AG08395 (cell line): ENCODE measurements around the gene ASMTL.
"Not testable (repeated sequence)": the region's sequence is repeated elsewhere in the genome, so short reads cannot be mapped to it uniquely, and the experiment has no call there.

Experiments
- DNase-seq: peaks from one replicate; pipeline ENCODE4 v3.0.0; 2012; ENCODE audit warnings: mixed read lengths, low spot score

The ASMTL gene

DNA sequence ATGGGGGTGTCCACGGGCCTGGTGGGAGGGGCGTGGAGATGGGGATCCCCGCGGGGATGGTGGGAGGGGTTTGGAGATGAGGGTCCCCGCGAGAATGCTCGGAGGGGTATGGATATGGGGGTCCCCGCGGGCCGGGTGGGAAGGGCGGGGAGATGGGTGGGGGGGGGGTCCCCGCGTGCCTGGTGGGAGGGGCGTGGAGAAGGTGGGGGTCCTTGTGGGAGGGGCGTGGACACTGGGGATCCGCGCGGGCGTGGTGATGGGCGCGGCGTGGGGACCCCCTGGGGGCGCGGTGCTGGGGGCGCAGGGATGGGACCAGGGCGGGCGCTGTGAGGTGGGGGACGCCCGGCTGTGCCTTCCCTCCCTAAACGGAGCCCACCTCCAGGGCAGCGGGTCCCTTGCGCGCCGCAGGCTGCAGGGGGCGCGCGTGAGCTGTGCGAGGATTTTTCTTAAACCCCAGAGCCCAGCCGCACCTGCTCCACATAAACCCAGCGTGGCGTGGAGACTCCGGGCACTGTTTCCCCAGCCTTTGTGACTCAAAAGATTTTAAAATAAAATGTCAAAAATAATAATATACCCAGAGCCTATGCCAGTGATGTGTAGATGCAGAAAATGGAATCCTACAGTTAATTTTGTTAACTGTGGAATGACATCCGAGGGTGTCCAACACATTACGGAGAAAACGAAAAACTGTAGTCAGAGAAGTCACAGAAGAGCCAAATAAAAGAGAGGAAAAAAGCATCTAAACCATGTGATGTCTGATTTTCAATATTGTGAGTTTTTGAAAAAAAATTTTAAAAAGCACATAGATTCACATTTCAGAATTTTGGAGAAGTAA is 1.5 kb upstream of the ASMTL start:
- DNase-seq = peak; percentile 69

DNA sequence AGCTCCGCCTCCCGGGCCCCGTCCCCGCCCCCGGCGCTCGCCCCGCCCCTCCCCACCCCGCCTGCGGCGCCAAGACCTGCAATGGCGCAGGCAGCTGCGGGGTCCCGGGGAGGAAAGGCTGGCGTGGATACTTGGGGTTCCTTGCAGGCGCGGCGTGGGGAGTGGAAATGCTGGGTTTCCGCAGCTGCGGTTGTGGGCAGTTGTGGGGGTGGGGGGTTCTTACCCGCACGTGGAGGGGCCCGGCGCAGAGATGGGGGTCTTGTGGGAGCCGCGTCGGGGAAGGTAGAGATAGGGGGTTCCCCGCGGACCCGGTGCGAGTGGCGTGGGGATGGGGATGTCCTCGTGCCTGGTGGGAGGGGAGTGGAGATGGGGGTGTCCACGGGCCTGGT is 680 bp upstream of the ASMTL start:
- no peak for DNase-seq

DNA sequence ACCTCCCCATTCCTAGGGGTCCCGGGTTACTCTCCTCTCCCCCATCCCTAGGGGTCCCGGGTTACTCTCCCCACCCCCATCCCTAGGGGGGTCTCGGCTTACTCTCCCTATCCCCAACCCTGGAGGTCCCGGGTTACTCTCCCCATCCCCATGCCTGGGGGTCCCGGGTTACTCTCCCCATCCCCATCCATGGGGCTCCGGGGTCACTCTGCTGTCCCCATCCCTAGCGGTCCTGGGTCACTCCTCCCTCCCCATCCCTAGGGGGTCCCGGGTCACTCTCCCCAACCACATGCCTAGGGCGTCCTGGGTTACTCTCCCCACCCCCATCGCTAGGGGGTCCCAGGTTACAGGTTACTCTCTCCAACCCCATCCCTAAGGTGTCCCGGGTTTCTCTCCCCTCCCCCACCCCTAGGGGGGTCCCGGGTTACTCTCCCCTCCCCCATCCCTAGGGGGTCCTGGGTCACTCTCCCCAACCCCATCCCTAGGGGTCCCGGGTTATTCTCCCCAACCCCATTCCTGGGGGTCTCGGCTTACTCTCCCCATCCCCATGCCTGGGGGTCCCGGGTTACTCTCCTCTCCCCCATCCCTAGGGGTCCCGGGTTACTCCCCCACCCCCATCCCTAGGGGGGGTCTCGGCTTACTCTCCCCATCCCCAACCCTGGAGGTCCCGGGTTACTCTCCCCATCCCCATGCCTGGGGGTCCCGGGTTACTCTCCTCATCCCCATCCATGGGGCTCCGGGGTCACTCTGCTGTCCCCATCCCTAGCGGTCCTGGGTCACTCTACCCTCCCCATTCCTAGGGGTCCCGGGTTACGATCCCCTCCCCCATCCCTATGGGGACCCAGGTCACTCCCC is 821 bp downstream of the ASMTL start:
- DNase-seq = no peak

DNA sequence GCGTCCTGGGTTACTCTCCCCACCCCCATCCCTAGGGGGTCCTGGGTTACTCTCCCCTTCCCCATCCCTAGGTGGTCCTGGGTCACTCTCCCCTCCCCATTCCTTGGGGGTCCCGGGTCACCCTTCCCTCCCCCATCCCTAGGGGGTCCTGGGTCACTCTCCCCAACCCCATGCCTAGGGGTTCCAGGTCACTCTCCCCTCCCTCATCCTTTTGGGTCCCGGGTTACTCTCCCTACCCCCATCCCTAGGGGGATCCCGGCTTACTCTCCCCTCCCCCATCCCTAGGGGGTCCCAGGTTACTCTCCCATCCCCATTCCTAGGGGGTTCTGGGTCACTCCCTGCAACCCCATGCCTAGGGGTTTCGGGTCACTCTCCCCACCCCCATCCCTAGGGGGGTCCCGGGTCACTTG is 1.5 kb downstream of the ASMTL start:
- DNase-seq = no peak

DNA sequence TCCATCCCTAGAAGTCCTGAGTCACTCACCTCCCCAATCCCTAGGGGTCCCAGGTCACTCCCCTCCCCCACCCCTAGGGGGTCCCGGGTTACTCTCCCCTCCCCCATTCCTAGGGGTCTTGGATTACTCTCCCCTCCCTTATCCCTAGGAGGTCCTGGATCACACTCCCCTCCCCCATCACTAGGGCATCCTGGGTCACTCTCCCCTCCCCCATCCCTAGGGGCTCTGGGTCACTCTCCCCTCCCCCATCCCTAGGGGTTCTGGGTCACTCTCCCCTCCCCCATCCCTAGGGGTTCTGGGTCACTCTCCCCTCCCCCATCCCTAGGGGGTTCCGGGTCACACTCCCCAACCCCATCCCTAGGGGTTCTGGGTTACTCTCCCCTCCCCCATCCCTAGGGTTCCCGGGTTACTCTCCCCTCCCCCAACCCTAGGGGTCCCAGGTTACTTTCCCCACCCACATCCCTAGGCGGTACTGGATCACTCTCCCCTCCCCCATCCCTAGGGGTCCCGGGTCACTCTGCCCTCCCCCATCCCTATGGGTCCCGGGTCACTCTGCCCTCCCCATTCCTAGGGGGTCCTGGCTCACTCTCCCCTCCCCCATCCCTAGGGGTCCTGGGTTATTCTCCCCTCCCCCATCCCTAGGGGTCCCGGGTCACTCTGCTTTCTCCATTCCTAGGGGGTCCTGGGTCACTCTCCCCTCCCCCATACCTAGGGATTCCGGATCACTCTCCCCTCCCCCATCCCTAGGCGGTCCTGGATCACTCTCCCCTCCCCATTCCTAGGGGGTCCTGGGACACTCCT is 2.1 kb downstream of the ASMTL start:
- no peak for DNase-seq

DNA sequence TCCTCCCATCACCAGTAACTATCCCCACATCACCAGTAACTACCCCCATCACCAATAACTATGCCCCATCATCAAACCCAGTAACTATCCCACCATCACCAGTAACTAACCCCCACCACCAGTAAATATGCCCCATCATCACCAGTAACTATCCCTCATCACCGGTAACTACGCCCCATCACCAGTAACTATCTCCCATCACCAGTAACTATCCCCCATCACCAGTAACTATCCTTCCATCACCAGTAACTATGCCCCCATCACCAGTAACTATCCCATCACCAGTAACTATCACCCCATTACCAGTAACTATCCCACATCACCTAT is 2.9 kb downstream of the ASMTL start:
- no peak for DNase-seq

DNA sequence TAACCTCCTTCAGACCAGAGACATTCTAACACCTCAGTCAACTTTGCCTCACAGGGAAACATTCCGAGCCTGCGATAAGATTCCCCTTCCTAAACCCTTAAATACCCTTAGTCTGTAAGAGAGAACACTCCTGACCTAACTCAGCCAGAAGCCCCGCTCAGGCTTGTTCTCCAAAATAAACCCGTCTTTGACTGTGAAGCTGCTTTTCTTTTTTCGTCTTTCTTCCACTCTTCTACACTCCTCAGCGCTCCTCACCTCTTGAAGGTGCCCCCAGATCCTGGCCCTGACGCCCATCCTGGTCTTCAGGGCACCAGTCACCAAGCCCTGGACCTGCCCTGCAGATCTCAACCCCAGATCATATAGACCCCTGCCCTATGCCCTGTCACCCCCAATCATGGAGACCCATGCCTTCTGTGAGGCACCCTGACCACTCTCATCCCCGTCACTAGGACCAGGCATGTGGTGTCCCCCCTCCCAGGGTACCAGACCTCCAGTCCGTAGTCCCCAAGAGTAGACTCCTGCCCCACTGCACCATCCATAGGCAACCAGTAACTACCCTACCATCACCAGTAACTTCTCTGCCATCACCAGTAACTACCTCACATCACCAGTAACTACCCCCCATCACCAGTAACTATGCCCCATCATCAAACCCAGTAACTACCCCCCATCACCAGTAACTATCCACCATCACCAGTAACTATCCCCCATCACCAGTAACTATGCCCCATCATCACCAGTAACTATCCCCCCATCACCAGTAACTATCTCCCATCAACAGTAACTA is 3.5 kb downstream of the ASMTL start:
- DNase-seq = no peak

DNA sequence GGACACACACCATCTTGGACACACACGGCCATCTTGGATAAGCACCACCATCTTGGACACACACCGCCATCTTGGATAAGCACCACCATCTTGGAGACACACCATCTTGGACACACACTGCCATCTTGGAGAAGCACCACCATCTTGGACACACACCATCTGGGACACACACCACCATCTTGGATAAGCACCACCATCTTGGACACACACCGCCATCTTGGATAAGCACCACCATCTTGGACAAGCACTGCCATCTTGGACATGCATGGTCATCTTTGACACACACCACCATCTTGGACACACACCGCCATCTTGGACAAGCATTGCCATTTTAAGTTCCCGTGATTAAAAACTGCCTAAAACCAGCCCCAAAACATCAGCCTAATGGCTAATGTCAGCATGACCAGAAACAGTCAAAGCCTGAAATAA is 4.1 kb downstream of the ASMTL start:
- not testable (repeated sequence) for DNase-seq

DNA sequence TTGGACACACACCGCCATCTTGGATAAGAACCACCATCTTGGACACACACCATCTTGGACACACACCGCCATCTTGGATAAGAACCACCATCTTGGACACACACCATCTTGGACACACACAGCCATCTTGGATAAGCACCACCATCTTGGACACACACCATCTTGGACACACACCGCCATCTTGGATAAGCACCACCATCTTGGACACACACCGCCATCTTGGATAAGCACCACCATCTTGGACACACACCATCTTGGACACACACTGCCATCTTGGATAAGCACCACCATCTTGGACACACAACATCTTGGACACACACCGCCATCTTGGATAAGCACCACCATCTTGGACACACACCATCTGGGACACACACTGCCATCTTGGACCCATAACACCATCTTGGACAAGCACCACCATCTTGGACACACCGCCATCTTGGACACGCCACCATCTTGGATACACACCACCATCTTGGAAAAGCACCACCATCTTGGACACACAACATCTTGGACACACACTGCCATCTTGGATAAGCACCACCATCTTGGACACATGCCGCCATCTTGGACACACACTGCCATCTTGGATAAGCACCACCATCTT is 4.6 kb downstream of the ASMTL start:
- DNase-seq = not testable (repeated sequence)

DNA sequence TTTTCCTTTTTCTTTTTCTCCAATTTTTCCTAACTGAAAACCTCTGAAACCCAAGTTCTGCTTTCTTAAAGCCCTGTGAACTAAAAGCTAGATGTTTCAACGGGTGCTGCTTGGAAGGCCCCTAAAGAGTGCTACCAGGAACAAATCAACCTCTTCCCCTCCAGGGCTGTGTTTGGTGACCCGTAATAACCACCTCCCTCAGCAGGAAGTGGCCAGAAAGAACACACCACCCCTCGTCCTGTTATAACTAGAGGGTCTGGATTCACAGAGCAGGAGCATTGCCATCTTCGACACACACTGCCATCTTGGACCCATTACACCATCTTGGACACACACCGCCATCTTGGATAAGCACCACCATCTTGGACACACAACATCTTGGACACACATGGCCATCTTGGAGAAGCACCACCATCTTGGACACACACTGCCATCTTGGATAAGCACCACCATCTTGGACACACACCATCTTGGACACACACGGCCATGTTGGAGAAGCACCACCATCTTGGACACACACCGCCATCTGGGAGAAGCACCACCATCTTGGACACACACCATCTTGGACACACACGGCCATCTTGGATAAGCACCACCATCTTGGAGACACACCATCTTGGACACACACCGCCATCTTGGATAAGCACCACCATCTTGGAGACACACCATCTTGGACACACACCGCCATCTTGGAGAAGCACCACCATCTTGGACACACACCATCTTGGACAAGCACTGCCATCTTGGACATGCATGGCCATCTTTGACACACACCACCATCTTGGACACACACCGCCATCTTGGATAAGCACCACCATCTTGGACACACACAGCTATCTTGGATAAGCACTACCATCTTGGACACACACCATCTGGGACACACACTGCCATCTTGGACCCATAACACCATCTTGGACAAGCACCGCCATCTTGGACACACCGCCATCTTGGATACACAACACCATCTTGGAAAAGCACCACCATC is 5.4 kb downstream of the ASMTL start:
- not testable (repeated sequence) for DNase-seq

DNA sequence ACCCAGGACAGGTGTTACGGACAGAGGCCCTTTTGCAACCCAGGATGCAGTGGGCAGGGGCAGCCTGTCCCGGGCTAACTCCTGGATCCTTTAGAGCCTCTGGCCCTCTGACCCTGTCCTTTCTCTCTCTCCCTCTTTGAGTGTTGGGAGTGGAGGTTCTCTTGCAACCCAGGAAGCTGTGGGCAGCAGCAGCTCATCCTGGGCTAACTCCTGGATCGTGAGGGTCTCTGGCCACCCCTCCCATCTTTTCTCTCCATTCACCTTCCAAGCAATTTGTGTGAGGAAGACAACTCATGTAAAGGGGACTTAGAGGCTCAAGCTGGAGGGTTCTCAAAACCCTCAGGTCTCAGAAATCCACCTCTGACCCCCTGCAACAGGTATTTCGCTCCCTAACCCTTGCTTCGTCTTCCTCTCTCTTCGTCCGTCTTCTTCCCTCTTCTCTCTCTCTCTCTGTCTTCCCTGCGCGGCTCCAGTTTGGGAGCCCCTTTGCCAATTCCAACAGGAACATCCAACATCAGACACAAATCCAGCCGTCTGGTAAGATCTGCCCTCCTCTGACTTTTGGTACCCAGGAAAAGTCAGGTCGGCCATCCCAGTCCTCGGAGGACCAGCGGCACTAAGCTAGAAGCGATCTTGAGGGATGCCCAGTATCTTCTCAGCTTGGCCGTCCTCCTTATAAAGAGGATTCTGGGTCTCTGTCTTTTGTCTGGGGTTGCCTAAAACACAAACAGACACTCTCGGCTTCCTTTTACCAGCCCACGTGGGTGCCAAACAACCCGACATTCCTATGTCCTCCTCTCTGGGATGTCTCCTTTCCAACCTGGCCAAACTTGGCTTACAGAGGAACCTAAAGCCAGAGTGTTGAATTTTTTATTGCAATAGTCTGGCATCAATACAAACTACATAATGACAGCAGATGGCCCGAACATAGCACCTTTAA is 7.9 kb downstream of the ASMTL start:
- DNase-seq = no peak

DNA sequence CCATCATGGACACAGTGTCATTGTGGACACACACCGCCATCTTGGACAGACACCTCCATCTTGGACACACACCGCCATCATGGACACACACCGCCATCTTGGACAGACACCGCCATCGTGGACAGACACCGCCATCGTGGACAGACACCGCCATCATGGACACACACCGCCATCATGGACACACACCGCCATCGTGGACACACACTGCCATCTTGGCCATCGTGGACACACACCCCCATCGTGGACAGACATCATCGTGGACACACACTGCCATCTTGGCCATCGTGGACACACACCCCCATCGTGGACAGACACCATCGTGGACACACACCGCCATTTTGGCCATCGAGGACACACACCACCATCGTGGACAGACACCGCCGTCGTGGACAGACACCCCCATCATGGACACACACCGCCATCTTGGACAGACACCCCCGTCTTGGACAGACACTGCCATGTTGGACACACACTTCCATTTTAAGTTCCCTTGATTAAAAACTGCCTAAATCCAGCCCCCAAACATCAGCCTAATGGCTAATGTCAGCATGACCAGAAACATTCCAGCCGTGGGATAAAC is 9.1 kb downstream of the ASMTL start:
- DNase-seq = no peak

DNA sequence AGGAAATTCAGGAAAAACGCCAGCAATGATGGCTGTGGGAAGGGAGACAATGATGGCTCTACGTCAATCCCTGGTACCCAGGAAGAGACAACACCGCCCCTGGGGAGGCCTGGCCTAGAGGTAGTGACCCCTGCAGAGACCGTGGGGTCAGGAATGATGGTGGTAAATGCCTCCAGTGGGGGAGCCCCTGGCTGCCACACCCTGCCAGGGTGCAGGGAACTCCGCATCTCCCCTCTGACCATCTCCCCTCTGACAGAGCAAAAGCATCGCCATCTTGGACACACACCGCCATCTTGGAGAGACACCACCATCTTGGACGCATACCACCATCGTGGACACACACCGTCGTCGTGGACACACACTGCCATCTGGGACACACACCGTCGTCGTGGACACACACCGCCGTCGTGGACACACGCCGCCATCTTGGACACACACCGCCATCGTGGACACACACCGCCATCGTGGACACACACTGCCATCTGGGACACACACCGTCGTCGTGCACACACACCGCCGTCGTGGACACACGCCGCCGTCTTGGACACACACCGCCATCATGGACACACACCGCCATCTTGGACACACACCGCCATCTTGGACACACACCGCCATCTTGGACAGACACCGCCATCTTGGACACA is 9.9 kb downstream of the ASMTL start:
- DNase-seq = no peak

DNA sequence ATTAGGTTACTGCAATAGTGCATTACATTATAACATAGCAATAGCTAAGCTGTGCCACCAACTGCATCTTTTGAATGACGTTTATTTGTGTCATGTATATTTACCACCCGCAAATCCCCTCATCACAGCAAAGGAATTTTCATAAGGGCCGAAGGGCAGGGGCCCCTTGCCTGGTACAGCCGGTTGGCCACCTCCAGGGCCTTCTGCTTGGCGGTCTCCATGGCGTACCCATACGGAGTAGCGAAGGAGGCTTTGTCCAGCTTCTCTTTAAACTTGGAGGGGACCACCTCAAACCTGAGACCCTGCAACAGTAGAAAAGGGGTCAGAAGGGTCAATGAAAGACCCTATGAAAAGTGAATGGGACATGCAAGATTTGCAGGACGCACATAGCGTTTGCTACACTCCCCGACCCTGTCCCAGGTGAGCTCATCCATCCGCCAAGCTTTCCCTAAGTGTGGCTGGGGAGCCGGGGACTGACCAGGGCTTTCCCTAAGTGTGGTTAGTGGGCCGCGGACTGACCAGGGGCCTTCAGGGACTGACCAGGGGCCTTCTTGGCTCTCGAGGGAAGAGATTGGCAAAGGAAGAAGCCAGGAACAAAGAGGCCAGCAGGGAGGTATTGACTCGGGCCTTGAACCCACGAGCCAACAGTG is 10.6 kb downstream of the ASMTL start:
- DNase-seq = no peak

DNA sequence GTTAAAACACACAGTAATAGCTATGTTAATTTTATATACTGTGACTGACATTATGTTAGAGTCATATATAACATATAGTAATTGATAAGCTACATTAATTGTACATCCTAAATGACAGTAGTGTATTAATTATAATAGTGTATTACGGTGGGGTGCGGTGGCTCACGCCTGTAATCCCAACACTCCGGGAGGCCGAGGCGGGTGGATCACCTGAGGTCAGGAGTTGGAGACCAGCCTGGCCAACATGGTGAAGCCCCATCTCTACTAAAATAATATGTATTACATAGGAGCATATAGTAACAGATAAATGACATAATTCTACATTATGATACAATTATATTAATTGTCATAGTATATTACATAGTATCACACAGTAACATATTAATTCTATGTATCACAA is 12.2 kb downstream of the ASMTL start:
- no peak for DNase-seq

DNA sequence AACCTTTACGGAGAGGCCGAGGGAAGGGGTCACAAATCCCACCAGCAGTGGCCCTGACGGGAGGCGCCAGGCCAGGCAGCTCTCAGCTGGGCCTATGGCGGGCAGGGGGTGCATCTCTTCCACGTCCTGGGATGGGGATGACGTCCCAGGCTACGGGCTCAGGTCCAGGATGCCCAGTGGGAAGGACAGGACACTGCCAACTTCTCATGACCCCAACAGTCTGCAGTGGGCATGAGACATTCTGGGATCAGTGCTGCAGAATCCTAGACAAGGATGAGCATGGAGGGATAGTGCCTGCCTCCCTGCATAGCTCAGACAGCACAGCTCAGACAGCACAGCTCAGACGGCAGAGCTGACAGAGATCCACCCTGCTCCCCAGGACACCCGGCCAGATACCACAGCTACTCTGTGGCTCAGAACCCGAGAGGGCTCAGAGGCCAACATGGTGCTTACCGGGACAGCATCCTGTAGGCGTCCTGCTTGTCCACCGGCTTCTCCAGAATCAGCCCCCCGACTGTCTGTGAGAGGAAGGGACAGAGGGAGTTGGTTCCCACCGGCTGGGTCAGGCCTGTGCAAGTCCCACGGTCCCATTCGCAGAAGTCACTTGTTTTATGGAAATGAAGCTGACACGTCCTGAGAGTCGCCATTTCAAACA is 17.3 kb downstream of the ASMTL start:
- no peak for DNase-seq

DNA sequence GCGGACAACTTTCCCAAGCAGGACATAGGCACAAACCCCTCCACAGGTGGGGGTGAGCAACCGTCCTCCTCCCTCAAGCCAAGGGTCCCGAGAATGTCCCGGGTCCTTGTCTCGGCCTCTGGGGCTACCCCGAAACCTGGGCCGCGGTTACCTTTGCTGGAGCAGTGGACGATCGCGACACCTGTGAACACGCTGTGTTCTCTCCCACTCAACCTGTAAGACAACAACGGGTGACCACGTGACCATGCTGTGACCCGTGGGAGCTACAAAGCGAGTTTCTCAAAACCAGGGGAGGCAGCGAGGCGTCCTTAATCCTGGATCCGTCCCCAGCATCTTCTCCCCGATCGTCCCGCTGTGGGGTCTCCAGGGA is 17.9 kb downstream of the ASMTL start:
- DNase-seq = no peak
